Mesenteric fat pad (tissue), 1 donor: ENCODE measurements around the gene PARP3. TPM values are rescaled to one million over a fixed set of nuclear protein-coding genes. Genes with fewer than 3 reads are reported as not detected.

Source experiments
- DNase-seq: peaks from one replicate; pipeline ENCODE4 v3.0.0-alpha.2; 2020; ENCODE audit warnings: low spot score
- total RNA-seq: library from RNA; stranded (reverse); fragmentation: NEBNext Ultra II Directional; extraction: Animal tissue kit (Norgen Biotek cat#: 25700); gene quantifications from one replicate; pipeline ENCODE4 v1.2.1, GENCODE V29; 2021
- donor health status: DM: yes; HTN: yes; CAD: no.

Gene PARP3
- total RNA-seq, 1 donor from 2014 or later = 19.7 TPM

- DNase-seq = no peak
Measured at GRCh38 chr3:51947215-51947900, 5.2 kb downstream of the PARP3 start.

- DNase-seq = no peak
Measured at GRCh38 chr3:51948016-51948580, 5.9 kb downstream of the PARP3 start.

- DNase-seq = no peak
Measured at GRCh38 chr3:51949121-51949520, 7.0 kb downstream of the PARP3 start.

GRCh38 chr3:51950899-51951298, 8.7 kb downstream of the PARP3 start:
- no peak for DNase-seq

DNA sequence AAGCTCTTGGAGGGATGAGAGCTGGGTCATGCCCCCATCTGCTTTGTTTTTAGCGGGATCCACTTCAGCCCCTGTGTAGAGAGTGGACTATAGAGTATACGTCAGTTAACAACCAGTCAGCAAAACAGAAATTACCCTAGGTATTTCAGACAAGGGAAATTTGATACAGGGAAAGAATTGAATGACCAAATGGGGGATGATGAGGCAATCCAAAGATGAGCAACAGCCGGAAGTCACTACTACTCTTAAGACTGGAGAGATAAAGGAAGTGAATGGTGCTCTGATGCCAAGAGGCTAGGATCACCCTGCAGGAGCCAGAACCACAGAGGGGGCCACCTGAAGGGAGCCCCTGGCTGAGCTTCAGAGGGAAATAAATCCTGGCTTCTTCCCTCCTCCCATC, 11.3 kb downstream of the PARP3 start:
- DNase-seq = no peak

DNA sequence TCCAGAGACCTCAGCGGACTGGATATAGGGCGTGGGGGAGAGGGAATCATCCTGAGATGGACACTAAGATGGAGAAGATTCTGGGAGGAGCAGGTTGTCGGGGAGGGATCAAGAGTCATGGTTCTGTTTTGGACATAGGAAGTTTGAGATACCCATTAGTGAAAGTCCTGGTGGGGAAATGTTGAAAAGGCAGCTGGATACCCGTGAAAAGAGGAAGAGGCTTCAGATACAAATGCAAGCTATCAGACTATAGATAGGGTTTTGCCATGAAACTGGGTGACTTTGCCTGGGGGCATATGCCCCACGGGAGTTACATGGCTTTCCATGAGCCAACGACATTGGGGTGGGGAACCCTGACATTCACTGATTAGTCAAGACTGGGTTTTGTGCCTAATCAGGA, 11.9 kb downstream of the PARP3 start:
- no peak for DNase-seq

GRCh38 chr3:51954713-51955112, 12.6 kb downstream of the PARP3 start:
- DNase-seq = no peak

- no peak for DNase-seq
Measured at GRCh38 chr3:51955175-51955892, 13.2 kb downstream of the PARP3 start, which contains the start of gene GPR62. TSS of gene GPR62 (plus strand) at chr3:51955381. CDS start at chr3:51955653, 272 bp downstream.

GRCh38 chr3:51955893-51956770, 14.0 kb downstream of the PARP3 start:
- no peak for DNase-seq

DNA sequence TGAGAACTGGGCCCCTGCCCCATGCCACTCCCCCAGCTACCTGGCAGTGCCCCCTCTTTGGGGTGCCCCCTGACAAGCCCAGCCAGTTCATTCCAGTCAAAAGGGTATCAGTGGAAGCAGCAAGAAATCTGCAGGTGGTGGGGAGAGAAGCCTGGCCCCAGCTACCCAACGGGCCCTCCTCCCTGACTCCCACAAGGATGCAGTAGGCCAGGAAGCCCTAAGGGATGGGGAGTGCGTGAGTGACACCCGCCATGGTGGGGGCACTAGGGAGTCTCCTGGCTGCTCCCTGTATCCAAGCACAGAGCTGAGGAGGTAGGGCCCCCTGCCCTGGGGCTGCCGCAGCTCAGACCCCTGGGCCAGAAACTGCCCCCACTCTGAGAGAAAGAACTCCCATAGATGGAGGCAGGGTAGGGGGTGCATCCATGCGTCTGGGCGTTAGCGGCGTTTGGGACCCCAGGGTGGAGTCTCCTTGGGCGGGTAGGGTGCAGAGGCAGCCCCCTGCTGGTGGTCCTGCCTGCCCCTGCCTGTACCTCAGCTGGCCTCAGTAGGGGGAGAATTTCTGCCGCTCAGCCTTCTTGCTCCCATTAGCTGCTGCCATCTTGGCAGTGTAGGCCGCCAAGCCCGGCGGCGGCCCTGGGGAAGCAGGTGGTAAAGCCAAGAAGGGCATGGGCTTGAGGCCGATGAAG, 15.5 kb downstream of the PARP3 start:
- DNase-seq = no peak

DNA sequence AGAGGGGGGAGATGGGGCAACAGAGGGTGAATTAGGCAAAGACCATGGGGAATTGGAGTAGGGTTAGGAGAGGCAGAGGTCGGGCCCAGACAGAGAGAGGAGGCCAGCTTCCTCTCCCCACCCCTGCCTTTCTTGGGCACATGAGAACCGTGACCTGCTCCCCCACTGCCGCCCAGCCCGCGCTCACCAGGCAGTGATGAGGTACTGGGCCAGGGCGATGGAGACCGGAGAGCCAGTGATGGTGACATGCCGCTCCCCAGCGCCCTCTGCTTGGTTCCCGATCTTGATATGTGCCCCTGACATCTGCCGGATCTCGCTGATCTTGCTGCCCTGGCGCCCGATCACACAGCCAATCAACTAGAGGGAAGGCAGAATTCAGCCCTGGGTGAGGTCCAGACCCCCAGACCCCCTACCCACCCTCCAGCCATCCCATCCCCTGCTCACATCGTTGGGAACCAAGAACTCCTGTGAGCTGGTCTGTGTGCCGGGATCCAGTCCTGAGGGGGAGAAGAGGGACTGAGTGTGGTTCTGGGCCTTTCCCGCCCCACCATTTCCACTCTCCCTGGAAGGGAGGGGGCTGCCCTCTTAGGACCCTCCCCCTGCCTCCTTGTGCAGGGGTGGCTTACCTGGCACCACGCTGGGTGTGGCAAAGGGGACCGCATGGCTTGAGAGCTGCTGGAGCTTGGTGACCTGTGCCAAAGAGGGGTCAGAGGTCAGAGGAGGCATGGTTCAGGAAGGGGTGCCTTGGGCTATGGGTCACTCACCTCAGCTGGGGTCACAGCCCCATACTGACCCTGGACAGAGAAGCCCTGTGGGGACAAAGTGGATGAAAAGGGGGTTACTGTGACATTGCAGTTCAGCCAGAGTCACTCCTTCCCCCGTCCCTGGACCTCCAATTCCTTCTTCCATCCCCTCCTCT, 16.7 kb downstream of the PARP3 start:
- no peak for DNase-seq

GRCh38 chr3:51959651-51960050, 17.5 kb downstream of the PARP3 start:
- DNase-seq = no peak

DNA sequence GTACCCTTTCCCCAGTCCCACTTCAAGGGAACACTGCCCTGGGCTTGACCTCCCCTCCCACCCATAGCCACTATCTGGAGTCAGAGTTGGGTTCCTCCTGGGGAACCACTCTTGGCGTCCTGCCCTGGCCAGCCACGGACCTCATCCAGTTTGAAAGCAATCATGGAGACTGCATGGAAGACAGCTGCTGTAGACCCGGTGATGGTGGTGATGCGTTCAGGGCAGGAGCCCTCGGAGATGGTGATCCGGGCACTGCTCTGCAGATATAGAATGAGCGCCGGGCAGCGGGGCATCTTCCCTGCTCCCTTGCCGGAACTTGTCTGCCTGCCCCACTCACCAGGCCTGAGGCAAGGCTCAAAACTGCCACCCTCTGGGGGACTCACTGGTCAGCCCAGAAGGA, 18.2 kb downstream of the PARP3 start:
- DNase-seq = no peak

GRCh38 chr3:51961011-51961410, 18.8 kb downstream of the PARP3 start:
- no peak for DNase-seq

- no peak for DNase-seq
Measured at GRCh38 chr3:51961602-51962569, 19.7 kb downstream of the PARP3 start.

GRCh38 chr3:51962854-51963530, 20.8 kb downstream of the PARP3 start:
- DNase-seq = no peak

DNA sequence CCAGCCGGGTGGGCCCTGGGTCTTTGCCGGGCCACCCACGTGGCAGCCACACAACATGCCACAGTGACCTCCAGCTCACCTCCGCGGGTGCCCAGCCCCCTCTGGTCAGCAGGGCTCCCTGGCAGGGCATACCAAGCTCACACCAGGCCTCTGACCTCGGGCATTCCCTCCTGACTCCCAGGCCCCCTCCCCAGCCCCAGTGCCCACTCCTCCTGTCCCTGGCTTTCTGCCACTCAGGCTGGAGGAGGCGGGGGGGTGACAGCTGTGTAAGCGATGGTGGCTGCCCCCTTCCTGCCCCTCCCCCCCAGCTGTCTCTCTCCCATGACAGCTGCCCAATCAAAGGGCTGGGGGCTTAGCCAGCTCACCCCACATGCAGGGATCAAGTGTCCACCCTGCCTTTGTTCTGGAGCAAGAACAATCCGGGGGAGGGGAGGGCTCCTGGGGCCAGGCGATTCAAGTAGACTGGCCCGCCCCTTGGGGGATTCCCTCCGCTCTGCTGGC, 21.8 kb downstream of the PARP3 start:
- no peak for DNase-seq

GRCh38 chr3:51964521-51964920, 22.4 kb downstream of the PARP3 start:
- no peak for DNase-seq
